Loucy (cell line): ENCODE data around the gene CDH24.
A peak's percentile ranks its signal among the peaks of the same experiment; 100 is the strongest.

ENCODE experiments used
- H2AFZ ChIP-seq: fragments of 200-600 bp; sonication (generic); 2 replicates; pipeline ENCODE4 v1.6.0; 2016; ENCODE audit warnings: antibody characterized with exemption, mild to moderate bottlenecking, low read length, moderate library complexity
- H3F3A ChIP-seq: fragments of 200-600 bp; 2 replicates; pipeline ENCODE4 v1.6.0; 2016; ENCODE audit warnings: antibody characterized with exemption, low read depth, mild to moderate bottlenecking
- H3K27me3 ChIP-seq: fragments of 200-600 bp; sonication (generic); 2 replicates; pipeline ENCODE4 v1.6.1; 2014; ENCODE audit warnings: low read length, mild to moderate bottlenecking; ENCODE audit not compliant: insufficient read depth, poor library complexity, severe bottlenecking
- H3K36me3 ChIP-seq: fragments of 200-600 bp; sonication (generic); 2 replicates; pipeline ENCODE4 v1.6.1; 2016; ENCODE audit warnings: low read length; ENCODE audit not compliant: insufficient read depth
- H3K4me1 ChIP-seq: fragments of 200-600 bp; sonication (generic); 2 replicates; pipeline ENCODE4 v1.5.1; 2014; ENCODE audit warnings: low read length, mild to moderate bottlenecking; ENCODE audit not compliant: insufficient read depth, poor library complexity, severe bottlenecking
- H3K4me2 ChIP-seq: fragments of 200-600 bp; sonication (generic); 2 replicates; pipeline ENCODE4 v1.6.0; 2014; ENCODE audit warnings: antibody characterized with exemption, low read length, low read depth, mild to moderate bottlenecking; ENCODE audit not compliant: poor library complexity, severe bottlenecking
- H3K4me3 ChIP-seq: fragments of 200-600 bp; sonication (generic); 2 replicates; pipeline ENCODE4 v1.5.1; 2014; ENCODE audit warnings: low read length, mild to moderate bottlenecking, mixed read lengths; ENCODE audit not compliant: poor library complexity, severe bottlenecking
- H3K79me2 ChIP-seq: fragments of 200-600 bp; sonication (generic); 2 replicates; pipeline ENCODE4 v1.6.1; 2014; ENCODE audit warnings: low read length; ENCODE audit not compliant: insufficient read depth
- H3K9ac ChIP-seq: fragments of 200-600 bp; sonication (generic); 2 replicates; pipeline ENCODE4 v1.6.0; 2014; ENCODE audit warnings: mild to moderate bottlenecking, low read depth, low read length, moderate library complexity; ENCODE audit not compliant: poor library complexity, severe bottlenecking
- H3K9me2 ChIP-seq: fragments of 200-600 bp; sonication (generic); replicated peaks from 2 replicates; pipeline ENCODE4 v1.6.1; 2016; ENCODE audit warnings: low read depth, low read length, mixed read lengths
- H3K9me3 ChIP-seq: fragments of 200-600 bp; sonication (generic); 2 replicates; pipeline ENCODE4 v1.6.1; 2014; ENCODE audit warnings: mild to moderate bottlenecking, antibody characterized with exemption, low read length, low read depth; ENCODE audit not compliant: insufficient read depth
- H4K20me1 ChIP-seq: fragments of 200-600 bp; sonication (generic); 2 replicates; pipeline ENCODE4 v1.6.0; 2014; ENCODE audit warnings: antibody characterized with exemption, low read length, mild to moderate bottlenecking; ENCODE audit not compliant: insufficient read depth, poor library complexity, severe bottlenecking
- CTCF ChIP-seq: fragments of 200-600 bp; sonication (generic); conservative IDR thresholded peaks from 2 replicates; pipeline ENCODE4 v1.5.1; 2014; ENCODE audit warnings: mild to moderate bottlenecking, antibody characterized with exemption, low read length
- EZH2phosphoT487 ChIP-seq: fragments of 200-600 bp; IDR thresholded peaks from 2 replicates; pipeline ENCODE4 v1.6.1; 2018; ENCODE audit warnings: antibody characterized with exemption, mild to moderate bottlenecking, moderate library complexity, borderline replicate concordance

CDH24 gene

GRCh38 chr14:23057757-23058653, 685 bp upstream of the CDH24 start:
- no peaks in the 10 kb centered on the region for H3K79me2 ChIP-seq
- no peaks in the 10 kb centered on the region for H3K9me3 ChIP-seq
- H3K4me2 ChIP-seq = peak overlapping the region; percentile 95
- peaks cover 37% of the 10 kb centered on the region; the same call in 1 of the 2 replicates for H3K36me3 ChIP-seq
- H3F3A ChIP-seq = no peaks in the 10 kb centered on the region
- H3K27me3 ChIP-seq = no peaks in the 10 kb centered on the region
- H3K9ac ChIP-seq = peak overlapping the region; percentile 77
- H3K4me3 ChIP-seq = peak overlapping the region; percentile 77
- H4K20me1 ChIP-seq = no peaks in the 10 kb centered on the region
- TF ChIP-seq EZH2phosphoT487 (no peak), CTCF (peak; percentile 82)
- H3K9me2 ChIP-seq = no peaks in the 10 kb centered on the region
- H2AFZ ChIP-seq = peak overlapping the region; percentile 43; the same call in 1 of the 2 replicates
- H3K4me1 ChIP-seq = peaks cover 13% of the 10 kb centered on the region

GRCh38 chr14:23056145-23056955, 970 bp downstream of the CDH24 start:
- H3K27me3 ChIP-seq = no peaks in the 10 kb centered on the region
- peak; percentile 92 for TF ChIP-seq CTCF
- TF ChIP-seq EZH2phosphoT487 = no peak
- peak overlapping the region; percentile 94 for H3K4me2 ChIP-seq
- H2AFZ ChIP-seq = peak overlapping the region; percentile 37
- H3K4me1 ChIP-seq = peaks cover 13% of the 10 kb centered on the region
- H3K79me2 ChIP-seq = no peaks in the 10 kb centered on the region
- peak overlapping the region; percentile 77 for H3K4me3 ChIP-seq
- H3F3A ChIP-seq = no peaks in the 10 kb centered on the region
- H3K9me2 ChIP-seq = no peaks in the 10 kb centered on the region
- H3K36me3 ChIP-seq = peaks cover 24% of the 10 kb centered on the region; the same call in 1 of the 2 replicates
- peak overlapping the region; percentile 66 for H3K9ac ChIP-seq
- H4K20me1 ChIP-seq = no peaks in the 10 kb centered on the region
- H3K9me3 ChIP-seq = no peaks in the 10 kb centered on the region

- no peaks in the 10 kb centered on the region for H3F3A ChIP-seq
- H2AFZ ChIP-seq = no peak overlapping the region
- no peaks in the 10 kb centered on the region for H3K9me2 ChIP-seq
- H3K36me3 ChIP-seq = peaks cover 17% of the 10 kb centered on the region; the same call in 1 of the 2 replicates
- no peak overlapping the region for H3K4me3 ChIP-seq
- peak overlapping the region; percentile 94 for H3K4me2 ChIP-seq
- no peak overlapping the region for H3K9ac ChIP-seq
- no peaks in the 10 kb centered on the region for H3K27me3 ChIP-seq
- H3K4me1 ChIP-seq = peaks cover 13% of the 10 kb centered on the region
- TF ChIP-seq EZH2phosphoT487 = no peak
- TF ChIP-seq CTCF = no peak
- no peaks in the 10 kb centered on the region for H3K9me3 ChIP-seq
- H4K20me1 ChIP-seq = no peaks in the 10 kb centered on the region
- H3K79me2 ChIP-seq = no peaks in the 10 kb centered on the region
Measured at GRCh38 chr14:23055621-23056144, 1.6 kb downstream of the CDH24 start.
